Measurements from ENCODE around the gene GJA1.

DNA sequence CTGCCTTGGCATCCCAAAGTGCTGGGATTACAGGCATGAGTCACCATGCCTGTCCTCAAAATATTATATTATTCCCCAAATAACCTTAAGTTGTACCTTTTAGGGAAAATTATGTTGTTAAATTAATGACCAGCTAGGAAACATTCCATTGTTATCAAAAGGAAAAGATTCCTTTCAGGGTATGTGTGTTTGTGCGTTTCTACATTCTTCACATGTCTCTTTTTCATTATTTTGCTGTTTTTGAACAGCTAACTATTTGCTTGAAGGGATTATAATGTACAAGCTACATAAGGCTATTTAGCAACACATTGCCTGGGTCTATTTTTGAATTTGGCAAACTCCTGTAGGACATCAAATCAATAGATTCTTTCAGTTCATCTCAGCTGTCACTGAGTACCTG lies 57.1 kb downstream of the GJA1 start:
- no peak for TF ChIP-seq POLR2A (IDR thresholded peaks at IDR 0.05; ENCODE audit: low read depth, low read length)
- no peak for TF ChIP-seq POLR2AphosphoS5 (IDR thresholded peaks at IDR 0.05; ENCODE audit: low read depth, low read length)
- TF ChIP-seq TAF1 (IDR thresholded peaks at IDR 0.05; ENCODE audit: borderline replicate concordance, low read depth, low read length), result no peak

Measured in GM12892 (cell line).